Measurements from ENCODE around the gene PYROXD2.

- TF ChIP-seq CEBPB (IDR thresholded peaks at IDR 0.05) (no peak), EP300 (IDR thresholded peaks at IDR 0.05; ENCODE audit: borderline replicate concordance) (no peak), CREB1 (IDR thresholded peaks at IDR 0.05; ENCODE audit: low read depth) (no peak), TAF1 (IDR thresholded peaks at IDR 0.05; ENCODE audit: low read depth) (no peak), TEAD4 (IDR thresholded peaks at IDR 0.05) (no peak), YY1 (IDR thresholded peaks at IDR 0.05; ENCODE audit: low read depth) (no peak), TCF12 (IDR thresholded peaks at IDR 0.05; ENCODE audit: low read depth) (no peak), FOXM1 (IDR thresholded peaks at IDR 0.05; ENCODE audit: borderline replicate concordance, low read depth) (no peak), REST (IDR thresholded peaks at IDR 0.05; ENCODE audit: low read depth) (peak; percentile 30; the same call in 1 of the 2 replicates), ZBTB7A (IDR thresholded peaks at IDR 0.05; ENCODE audit: low read depth) (no peak), RAD21 (IDR thresholded peaks at IDR 0.05; ENCODE audit: low read depth) (no peak)
- TF ChIP-seq, protein P1, sequence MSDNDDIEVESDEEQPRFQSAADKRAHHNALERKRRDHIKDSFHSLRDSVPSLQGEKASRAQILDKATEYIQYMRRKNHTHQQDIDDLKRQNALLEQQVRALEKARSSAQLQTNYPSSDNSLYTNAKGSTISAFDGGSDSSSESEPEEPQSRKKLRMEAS (IDR thresholded peaks at IDR 0.05) = no peak
These were observed 20.0 kb downstream of the PYROXD2 start for GRCh38 chr10:98394851-98395440.
